ENCODE measurements around the gene AMER2.

AMER2 gene

DNA sequence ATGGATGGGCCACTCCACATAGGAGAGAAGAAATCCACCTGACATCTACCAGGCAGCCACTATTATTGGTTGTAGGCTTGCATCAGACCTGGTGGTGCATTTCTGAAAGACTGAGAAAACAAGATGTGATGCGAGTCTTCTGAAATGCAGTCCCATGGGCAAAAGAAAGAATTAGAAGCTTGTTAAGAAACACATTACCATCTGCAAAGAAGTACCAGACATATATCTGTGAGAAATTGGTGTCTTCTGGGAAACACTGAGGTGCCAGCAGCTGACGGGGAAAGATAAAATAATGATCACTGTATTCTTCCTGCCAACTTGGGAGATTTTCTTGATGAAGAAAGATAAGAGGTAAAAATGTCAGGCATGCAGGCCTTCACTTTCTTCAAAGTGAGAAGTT is 14.4 kb downstream of the AMER2 start:
- H3K4me1 ChIP-seq (ENCODE audit: control insufficient read depth, low read depth, low read length): peaks cover under 1% of the 10 kb centered on the region
- H3K4me2 ChIP-seq (ENCODE audit: low read length): no peak overlapping the region
- H2BK15ac ChIP-seq (replicated peaks; ENCODE audit: low read depth): no peak overlapping the region
- H3K27me3 ChIP-seq (ENCODE audit: insufficient read depth, low read length, poor library complexity): no peaks in the 10 kb centered on the region
- DNase-seq: peak; percentile 32
- no peak overlapping the region for H3K56ac ChIP-seq (ENCODE audit: low read length)
- no peak overlapping the region for H2BK120ac ChIP-seq (ENCODE audit: low read depth, low read length)
- H3K4ac ChIP-seq (ENCODE audit: low read depth, low read length): no peak overlapping the region
- H4K8ac ChIP-seq (ENCODE audit: low read depth, low read length): no peak overlapping the region
- no peak overlapping the region for H2AK5ac ChIP-seq (ENCODE audit: low read length)
- H2BK5ac ChIP-seq (ENCODE audit: low read length): no peak overlapping the region
- no CpG with 5 or more reads among the region's 2 CpGs for WGBS (ENCODE audit: extremely low coverage, insufficient coverage, low lambda C conversion rate)
- no peak overlapping the region for H3K4me3 ChIP-seq (ENCODE audit: low read length)
- H3K23ac ChIP-seq (ENCODE audit: low read length): no peak overlapping the region
- H3K79me1 ChIP-seq (ENCODE audit: low read length): no peaks in the 10 kb centered on the region
- H3K79me2 ChIP-seq (ENCODE audit: control insufficient read depth, insufficient read depth, low read length): no peaks in the 10 kb centered on the region
- H4K5ac ChIP-seq (ENCODE audit: low read length): no peak overlapping the region
- no peak overlapping the region for H3K27ac ChIP-seq (ENCODE audit: low read depth, low read length)
- H3K36me3 ChIP-seq (ENCODE audit: control insufficient read depth, insufficient read depth, low read length): no peaks in the 10 kb centered on the region
- H3K18ac ChIP-seq (ENCODE audit: low read length): no peak overlapping the region
- H3K9ac ChIP-seq (ENCODE audit: low read length): no peak overlapping the region

GRCh38 chr13:25153736-25154135 is 18.4 kb downstream of the AMER2 start:
- Histone ChIP-seq H2BK15ac (replicated peaks; ENCODE audit: low read depth) (no peak overlapping the region), H3K27ac (ENCODE audit: low read depth, low read length) (no peak overlapping the region), H3K4ac (ENCODE audit: low read depth, low read length) (no peak overlapping the region), H3K4me3 (ENCODE audit: low read length) (no peak overlapping the region), H4K8ac (ENCODE audit: low read depth, low read length) (no peak overlapping the region), H3K9ac (ENCODE audit: low read length) (no peak overlapping the region), H3K27me3 (ENCODE audit: insufficient read depth, low read length, poor library complexity) (no peaks in the 10 kb centered on the region), H3K56ac (ENCODE audit: low read length) (no peak overlapping the region), H3K23ac (ENCODE audit: low read length) (no peak overlapping the region), H3K4me1 (ENCODE audit: control insufficient read depth, low read depth, low read length) (peaks cover 2% of the 10 kb centered on the region), H3K79me1 (ENCODE audit: low read length) (no peaks in the 10 kb centered on the region), H2BK5ac (ENCODE audit: low read length) (no peak overlapping the region), H2AK5ac (ENCODE audit: low read length) (no peak overlapping the region), H3K18ac (ENCODE audit: low read length) (no peak overlapping the region), H3K79me2 (ENCODE audit: control insufficient read depth, insufficient read depth, low read length) (no peaks in the 10 kb centered on the region), H3K36me3 (ENCODE audit: control insufficient read depth, insufficient read depth, low read length) (no peaks in the 10 kb centered on the region), H2BK120ac (ENCODE audit: low read depth, low read length) (no peak overlapping the region), H3K4me2 (ENCODE audit: low read length) (no peak overlapping the region), H4K5ac (ENCODE audit: low read length) (no peak overlapping the region)
- DNase-seq: no peak
- WGBS (ENCODE audit: extremely low coverage, insufficient coverage, low lambda C conversion rate): no CpG with 5 or more reads among the region's 2 CpGs

DNA sequence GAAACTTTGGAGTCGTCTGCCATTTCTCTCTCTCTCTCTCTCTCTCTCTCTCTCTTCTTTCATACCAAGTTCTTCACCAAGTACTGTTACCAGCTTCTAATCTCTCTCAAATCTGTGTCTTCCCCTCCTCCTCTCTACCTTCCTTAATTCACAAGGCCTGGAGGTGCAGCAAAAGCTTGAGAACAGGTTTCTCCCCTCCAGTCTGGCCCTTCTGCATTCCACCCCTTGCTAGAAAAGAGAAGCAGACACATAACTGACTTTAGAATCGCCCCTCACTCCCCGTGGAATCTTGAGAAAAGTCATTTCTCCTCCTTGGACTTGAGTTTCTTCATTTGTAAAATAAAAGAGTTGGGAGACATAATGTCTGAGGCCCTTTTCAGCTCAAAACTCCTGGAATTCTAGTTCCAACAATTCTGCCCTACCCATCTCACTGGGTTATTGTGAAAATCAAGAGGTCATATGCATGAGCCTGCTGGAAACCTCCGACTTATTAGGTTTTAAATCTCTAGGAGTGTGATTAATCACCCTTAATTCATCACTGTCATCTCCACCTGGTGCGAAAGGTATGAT is 20.4 kb downstream of the AMER2 start:
- H3K56ac ChIP-seq (ENCODE audit: low read length): no peak overlapping the region
- no CpG with 5 or more reads among the region's 5 CpGs for WGBS (ENCODE audit: extremely low coverage, insufficient coverage, low lambda C conversion rate)
- no peak overlapping the region for H2BK120ac ChIP-seq (ENCODE audit: low read depth, low read length)
- no peak overlapping the region for H3K9ac ChIP-seq (ENCODE audit: low read length)
- no peak overlapping the region for H4K8ac ChIP-seq (ENCODE audit: low read depth, low read length)
- peak; percentile 55 for DNase-seq
- H3K23ac ChIP-seq (ENCODE audit: low read length): no peak overlapping the region
- H3K36me3 ChIP-seq (ENCODE audit: control insufficient read depth, insufficient read depth, low read length): no peaks in the 10 kb centered on the region
- H3K4me3 ChIP-seq (ENCODE audit: low read length): no peak overlapping the region
- no peaks in the 10 kb centered on the region for H3K79me1 ChIP-seq (ENCODE audit: low read length)
- no peak overlapping the region for H3K18ac ChIP-seq (ENCODE audit: low read length)
- H4K5ac ChIP-seq (ENCODE audit: low read length): no peak overlapping the region
- no peak overlapping the region for H2BK15ac ChIP-seq (replicated peaks; ENCODE audit: low read depth)
- H3K4me2 ChIP-seq (ENCODE audit: low read length): no peak overlapping the region
- no peaks in the 10 kb centered on the region for H3K79me2 ChIP-seq (ENCODE audit: control insufficient read depth, insufficient read depth, low read length)
- no peak overlapping the region for H3K27ac ChIP-seq (ENCODE audit: low read depth, low read length)
- no peaks in the 10 kb centered on the region for H3K27me3 ChIP-seq (ENCODE audit: insufficient read depth, low read length, poor library complexity)
- H2AK5ac ChIP-seq (ENCODE audit: low read length): no peak overlapping the region
- peaks cover 2% of the 10 kb centered on the region for H3K4me1 ChIP-seq (ENCODE audit: control insufficient read depth, low read depth, low read length)
- H2BK5ac ChIP-seq (ENCODE audit: low read length): no peak overlapping the region
- no peak overlapping the region for H3K4ac ChIP-seq (ENCODE audit: low read depth, low read length)

DNA sequence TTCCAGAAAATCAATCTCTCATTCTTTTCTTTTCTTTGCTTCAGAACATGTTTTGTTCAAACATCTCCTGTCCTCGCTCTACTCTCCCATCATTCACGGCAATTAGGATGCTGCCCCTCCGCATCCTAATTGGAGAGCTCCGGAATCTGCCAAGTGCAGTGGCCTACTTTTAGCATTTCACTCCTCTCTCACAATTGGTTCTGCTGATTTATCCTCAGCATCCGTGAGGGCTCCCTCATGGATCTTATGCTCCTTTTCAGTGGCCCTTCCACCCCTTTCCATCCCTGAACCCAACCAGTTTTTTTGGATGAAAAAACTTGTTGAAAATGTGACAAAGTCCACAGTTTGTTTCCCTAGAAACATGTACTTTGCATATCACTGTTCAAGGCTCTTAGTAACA is 22.4 kb downstream of the AMER2 start:
- Histone ChIP-seq H3K36me3 (ENCODE audit: control insufficient read depth, insufficient read depth, low read length) (no peaks in the 10 kb centered on the region), H3K4me2 (ENCODE audit: low read length) (no peak overlapping the region), H3K4me3 (ENCODE audit: low read length) (no peak overlapping the region), H4K8ac (ENCODE audit: low read depth, low read length) (no peak overlapping the region), H3K9ac (ENCODE audit: low read length) (no peak overlapping the region), H3K27ac (ENCODE audit: low read depth, low read length) (no peak overlapping the region), H4K5ac (ENCODE audit: low read length) (no peak overlapping the region), H2BK5ac (ENCODE audit: low read length) (no peak overlapping the region), H3K79me2 (ENCODE audit: control insufficient read depth, insufficient read depth, low read length) (no peaks in the 10 kb centered on the region), H3K4ac (ENCODE audit: low read depth, low read length) (no peak overlapping the region), H3K23ac (ENCODE audit: low read length) (no peak overlapping the region), H3K4me1 (ENCODE audit: control insufficient read depth, low read depth, low read length) (peaks cover 2% of the 10 kb centered on the region), H3K18ac (ENCODE audit: low read length) (no peak overlapping the region), H3K56ac (ENCODE audit: low read length) (no peak overlapping the region), H3K79me1 (ENCODE audit: low read length) (no peaks in the 10 kb centered on the region), H2BK120ac (ENCODE audit: low read depth, low read length) (no peak overlapping the region), H2AK5ac (ENCODE audit: low read length) (no peak overlapping the region), H3K27me3 (ENCODE audit: insufficient read depth, low read length, poor library complexity) (no peaks in the 10 kb centered on the region), H2BK15ac (replicated peaks; ENCODE audit: low read depth) (no peak overlapping the region)
- no CpG with 5 or more reads among the region's 5 CpGs for WGBS (ENCODE audit: extremely low coverage, insufficient coverage, low lambda C conversion rate)
- no peak for DNase-seq

DNA sequence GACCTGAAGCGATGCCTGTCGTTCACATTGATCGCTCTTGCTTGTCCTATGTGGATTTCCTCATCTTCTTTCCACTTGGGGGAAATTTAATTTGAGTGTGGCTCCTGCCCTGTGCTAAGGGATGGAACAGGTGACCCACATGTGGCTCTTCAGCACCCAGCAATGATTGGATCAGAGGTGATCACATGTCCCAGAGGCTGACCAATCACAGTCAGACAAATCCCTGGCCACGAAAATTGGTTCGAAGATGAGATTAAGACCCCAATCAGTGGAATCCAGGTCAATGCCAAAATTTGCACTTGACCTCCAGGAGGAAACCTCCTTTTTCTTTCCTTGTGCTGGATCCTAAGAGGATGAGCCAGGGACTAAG is 23.7 kb downstream of the AMER2 start:
- no peak overlapping the region for H2BK120ac ChIP-seq (ENCODE audit: low read depth, low read length)
- H3K56ac ChIP-seq (ENCODE audit: low read length): no peak overlapping the region
- H3K27me3 ChIP-seq (ENCODE audit: insufficient read depth, low read length, poor library complexity): no peaks in the 10 kb centered on the region
- DNase-seq: no peak
- H3K23ac ChIP-seq (ENCODE audit: low read length): no peak overlapping the region
- H2BK5ac ChIP-seq (ENCODE audit: low read length): no peak overlapping the region
- no peak overlapping the region for H3K4me2 ChIP-seq (ENCODE audit: low read length)
- peaks cover 2% of the 10 kb centered on the region for H3K4me1 ChIP-seq (ENCODE audit: control insufficient read depth, low read depth, low read length)
- H3K4me3 ChIP-seq (ENCODE audit: low read length): no peak overlapping the region
- H2BK15ac ChIP-seq (replicated peaks; ENCODE audit: low read depth): no peak overlapping the region
- no peaks in the 10 kb centered on the region for H3K36me3 ChIP-seq (ENCODE audit: control insufficient read depth, insufficient read depth, low read length)
- H3K27ac ChIP-seq (ENCODE audit: low read depth, low read length): no peak overlapping the region
- H4K8ac ChIP-seq (ENCODE audit: low read depth, low read length): no peak overlapping the region
- no peak overlapping the region for H3K9ac ChIP-seq (ENCODE audit: low read length)
- no CpG with 5 or more reads among the region's 5 CpGs for WGBS (ENCODE audit: extremely low coverage, insufficient coverage, low lambda C conversion rate)
- H2AK5ac ChIP-seq (ENCODE audit: low read length): no peak overlapping the region
- no peaks in the 10 kb centered on the region for H3K79me2 ChIP-seq (ENCODE audit: control insufficient read depth, insufficient read depth, low read length)
- H4K5ac ChIP-seq (ENCODE audit: low read length): no peak overlapping the region
- H3K79me1 ChIP-seq (ENCODE audit: low read length): no peaks in the 10 kb centered on the region
- H3K18ac ChIP-seq (ENCODE audit: low read length): no peak overlapping the region
- H3K4ac ChIP-seq (ENCODE audit: low read depth, low read length): no peak overlapping the region

- peaks cover 2% of the 10 kb centered on the region for H3K4me1 ChIP-seq (ENCODE audit: control insufficient read depth, low read depth, low read length)
- H3K36me3 ChIP-seq (ENCODE audit: control insufficient read depth, insufficient read depth, low read length): no peaks in the 10 kb centered on the region
- no peak overlapping the region for H2BK15ac ChIP-seq (replicated peaks; ENCODE audit: low read depth)
- no peak overlapping the region for H4K8ac ChIP-seq (ENCODE audit: low read depth, low read length)
- H3K4me2 ChIP-seq (ENCODE audit: low read length): no peak overlapping the region
- no peak for DNase-seq
- no peaks in the 10 kb centered on the region for H3K79me1 ChIP-seq (ENCODE audit: low read length)
- no peak overlapping the region for H2AK5ac ChIP-seq (ENCODE audit: low read length)
- no peaks in the 10 kb centered on the region for H3K27me3 ChIP-seq (ENCODE audit: insufficient read depth, low read length, poor library complexity)
- H3K27ac ChIP-seq (ENCODE audit: low read depth, low read length): no peak overlapping the region
- H4K5ac ChIP-seq (ENCODE audit: low read length): no peak overlapping the region
- H3K56ac ChIP-seq (ENCODE audit: low read length): no peak overlapping the region
- no peaks in the 10 kb centered on the region for H3K79me2 ChIP-seq (ENCODE audit: control insufficient read depth, insufficient read depth, low read length)
- no peak overlapping the region for H3K18ac ChIP-seq (ENCODE audit: low read length)
- WGBS (ENCODE audit: extremely low coverage, insufficient coverage, low lambda C conversion rate): no CpG with 5 or more reads among the region's 4 CpGs
- no peak overlapping the region for H2BK120ac ChIP-seq (ENCODE audit: low read depth, low read length)
- H2BK5ac ChIP-seq (ENCODE audit: low read length): no peak overlapping the region
- no peak overlapping the region for H3K9ac ChIP-seq (ENCODE audit: low read length)
- H3K4me3 ChIP-seq (ENCODE audit: low read length): no peak overlapping the region
- H3K23ac ChIP-seq (ENCODE audit: low read length): no peak overlapping the region
- H3K4ac ChIP-seq (ENCODE audit: low read depth, low read length): no peak overlapping the region
These were observed 24.3 kb downstream of the AMER2 start for GRCh38 chr13:25147638-25148401.
